Fibroblast of villous mesenchyme (primary cell): ENCODE results near the gene CHAC2. TPM values are rescaled to one million over a fixed set of nuclear protein-coding genes. Genes with fewer than 3 reads are reported as not detected.

ENCODE experiments used
- DNase-seq: peaks from one replicate; pipeline ENCODE4 v3.0.0-alpha.2; 2010; ENCODE audit warnings: low read depth
- H3K4me3 ChIP-seq: 2 replicates; pipeline ENCODE4 v1.5.1; 2011; ENCODE audit warnings: low read depth, mild to moderate bottlenecking, low read length
- total RNA-seq: library from RNA; depleted of rRNA; stranded (reverse); fragments of >200 nt; gene quantifications from 2 replicates; pipeline ENCODE4 v1.2.3, GENCODE V29; 2012
- TF ChIP-seq, protein P1 (sequence below): IDR thresholded peaks from 2 replicates; pipeline ENCODE4 v1.5.1; 2012; ENCODE audit warnings: low read depth, mild to moderate bottlenecking, low read length; ENCODE audit not compliant: insufficient read depth

The CHAC2 gene
- total RNA-seq, 1 donor, result 5.2 TPM

- DNase-seq, result no peak
- H3K4me3 ChIP-seq, result no peak overlapping the region
- TF ChIP-seq, protein P1, sequence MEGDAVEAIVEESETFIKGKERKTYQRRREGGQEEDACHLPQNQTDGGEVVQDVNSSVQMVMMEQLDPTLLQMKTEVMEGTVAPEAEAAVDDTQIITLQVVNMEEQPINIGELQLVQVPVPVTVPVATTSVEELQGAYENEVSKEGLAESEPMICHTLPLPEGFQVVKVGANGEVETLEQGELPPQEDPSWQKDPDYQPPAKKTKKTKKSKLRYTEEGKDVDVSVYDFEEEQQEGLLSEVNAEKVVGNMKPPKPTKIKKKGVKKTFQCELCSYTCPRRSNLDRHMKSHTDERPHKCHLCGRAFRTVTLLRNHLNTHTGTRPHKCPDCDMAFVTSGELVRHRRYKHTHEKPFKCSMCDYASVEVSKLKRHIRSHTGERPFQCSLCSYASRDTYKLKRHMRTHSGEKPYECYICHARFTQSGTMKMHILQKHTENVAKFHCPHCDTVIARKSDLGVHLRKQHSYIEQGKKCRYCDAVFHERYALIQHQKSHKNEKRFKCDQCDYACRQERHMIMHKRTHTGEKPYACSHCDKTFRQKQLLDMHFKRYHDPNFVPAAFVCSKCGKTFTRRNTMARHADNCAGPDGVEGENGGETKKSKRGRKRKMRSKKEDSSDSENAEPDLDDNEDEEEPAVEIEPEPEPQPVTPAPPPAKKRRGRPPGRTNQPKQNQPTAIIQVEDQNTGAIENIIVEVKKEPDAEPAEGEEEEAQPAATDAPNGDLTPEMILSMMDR, result no peak
These were observed 2.7 kb downstream of the CHAC2 start for GRCh38 chr2:53770264-53770663.

DNA sequence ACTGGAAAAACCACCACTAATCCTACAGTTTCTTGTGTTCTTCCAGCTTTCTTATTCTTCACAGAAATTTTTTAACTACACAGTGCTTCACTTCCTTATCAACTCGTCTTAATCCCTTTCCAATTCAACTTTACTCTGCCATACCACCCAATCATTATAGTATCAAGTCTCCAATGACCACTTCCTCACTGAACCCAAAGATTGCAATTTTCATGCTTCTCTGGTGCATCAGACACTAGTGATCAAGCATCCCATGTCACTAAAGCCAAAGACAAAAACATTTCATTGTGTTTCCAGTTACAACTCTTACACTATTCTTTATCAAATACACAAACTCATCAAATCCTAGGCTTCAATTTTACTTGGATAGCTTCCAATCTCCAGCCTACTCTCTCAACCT is 9.5 kb downstream of the CHAC2 start:
- no peak for DNase-seq
- TF ChIP-seq, protein P1, result no peak
- H3K4me3 ChIP-seq, result no peak overlapping the region

- TF ChIP-seq, protein P1, result no peak
- H3K4me3 ChIP-seq, result no peak overlapping the region
- no peak for DNase-seq
These were observed 11.0 kb downstream of the CHAC2 start for GRCh38 chr2:53778536-53779162.

- DNase-seq, result no peak
- H3K4me3 ChIP-seq, result no peak overlapping the region
- TF ChIP-seq, protein P1, result no peak
These were observed 12.5 kb downstream of the CHAC2 start for GRCh38 chr2:53780056-53780455.

DNA sequence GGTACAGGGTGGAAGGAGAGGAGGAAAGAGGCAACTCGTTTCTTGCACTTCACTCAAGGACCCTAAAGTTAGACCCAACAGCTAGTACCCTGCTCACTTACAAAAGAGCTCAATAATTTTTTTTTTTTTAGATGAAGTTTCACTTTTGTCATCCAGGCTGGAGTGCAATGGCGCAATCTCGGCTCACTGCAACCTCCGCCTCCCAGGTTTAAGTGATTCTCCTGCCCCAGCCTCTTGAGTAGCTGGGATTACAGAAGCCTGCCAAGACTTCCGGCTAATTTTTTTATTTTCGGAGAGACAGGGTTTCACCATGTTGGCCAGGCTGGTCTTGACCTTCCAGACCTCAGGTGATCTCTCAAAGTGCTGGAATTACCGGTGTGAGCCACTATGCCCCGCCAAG is 15.1 kb downstream of the CHAC2 start:
- DNase-seq, result no peak
- H3K4me3 ChIP-seq, result no peak overlapping the region
- TF ChIP-seq, protein P1, result no peak

DNA sequence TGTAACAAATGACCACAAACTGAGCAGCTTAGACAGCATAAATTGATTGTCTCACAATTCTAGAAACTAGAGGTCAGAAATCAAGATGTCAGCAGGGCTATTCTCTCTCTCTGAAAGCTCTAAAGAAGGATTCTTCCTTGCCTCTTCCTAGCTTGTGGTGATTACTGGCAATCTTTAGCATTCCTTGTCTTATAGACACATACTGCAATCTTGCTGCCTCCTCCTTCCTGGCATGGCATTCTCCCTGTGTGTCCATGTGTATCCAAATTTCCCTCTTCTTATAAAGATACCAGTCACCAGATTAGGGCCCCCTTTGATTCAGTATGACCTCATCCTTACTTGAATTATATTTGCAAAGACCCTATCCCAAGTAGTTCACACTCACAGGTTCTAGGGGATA is 16.8 kb downstream of the CHAC2 start:
- DNase-seq, result no peak
- TF ChIP-seq, protein P1, result no peak
- H3K4me3 ChIP-seq, result no peak overlapping the region

GRCh38 chr2:53785366-53785765 is 17.8 kb downstream of the CHAC2 start:
- no peak for DNase-seq
- H3K4me3 ChIP-seq, result peak overlapping the region; percentile 99
- TF ChIP-seq, protein P1, result no peak
